Activated B cell treated with CpG ODN at 0.5 μM for 24 hours (primary cell): ENCODE measurements around the gene NF1. TPM values are rescaled to one million over a fixed set of nuclear protein-coding genes. Genes with fewer than 3 reads are reported as not detected.
"Not testable (repeated sequence)": the region's sequence is repeated elsewhere in the genome, so short reads cannot be mapped to it uniquely, and the experiment has no call there.

ENCODE experiments used
- ATAC-seq: fragments of 200-7000 bp; cut with Tn5 transposase; one replicate; pipeline ENCODE4 v1.10.0; 2021; ENCODE audit warnings: low read depth, mild to moderate bottlenecking, moderate library complexity
- CTCF ChIA-PET: fragments of 350-600 bp; sonication (Branson Sonifier 250); formaldehyde crosslinking; loops from one replicate; lab custom pipeline; 2021; ENCODE audit warnings: antibody characterized with exemption; lab: Charles Lee
- POLR2A ChIA-PET: fragments of 350-600 bp; sonication (Branson Sonifier 250); formaldehyde crosslinking; loops from one replicate; lab custom pipeline; 2021; ENCODE audit warnings: antibody characterized with exemption; lab: Charles Lee
- DNase-seq: peaks from one replicate; pipeline ENCODE4 v3.0.0; 2022
- H3K27ac Mint-ChIP-seq: one replicate; pipeline ENCODE4 v1.8.0; 2020; ENCODE audit warnings: mixed read lengths
- H3K27me3 Mint-ChIP-seq: one replicate; pipeline ENCODE4 v1.8.0; 2021; ENCODE audit warnings: mixed read lengths
- H3K36me3 Mint-ChIP-seq: one replicate; pipeline ENCODE4 v1.8.0; 2021; ENCODE audit warnings: low read depth, mixed read lengths
- H3K4me1 Mint-ChIP-seq: one replicate; pipeline ENCODE4 v1.8.0; 2021; ENCODE audit warnings: mixed read lengths
- H3K4me3 Mint-ChIP-seq: one replicate; pipeline ENCODE4 v1.8.0; 2020; ENCODE audit warnings: mild to moderate bottlenecking, mixed read lengths
- H3K9me3 Mint-ChIP-seq: one replicate; pipeline ENCODE4 v1.8.0; 2020; ENCODE audit warnings: mixed read lengths
- intact Hi-C: fragments of 100-400 bp; cut with micrococcal nuclease; formaldehyde crosslinking; loops from one replicate; pipeline ENCODE4 v1.15.1; 2024
- total RNA-seq: library from RNA; stranded (reverse); gene quantifications from 2 replicates; pipeline ENCODE4 v1.2.3, GENCODE V29; 2022
- TF ChIP-seq, protein P1 (sequence below): fragments of 200-600 bp; IDR thresholded peaks from one replicate; pipeline ENCODE4 v1.8.0; 2022; ENCODE audit warnings: antibody characterized with exemption, mild to moderate bottlenecking

NF1 gene
- total RNA-seq, 1 donor from 2014 or later, result 27.4 TPM

GRCh38 chr17:31378638-31379037 is 283.9 kb downstream of the NF1 start:
- intact Hi-C loops, result no loop called here
- Mint-ChIP-seq H3K4me3 (no peak overlapping the region), H3K4me1 (peaks cover 7% of the 10 kb centered on the region), H3K27me3 (no peaks in the 10 kb centered on the region), H3K36me3 (peaks cover 2% of the 10 kb centered on the region), H3K27ac (no peak overlapping the region), H3K9me3 (no peaks in the 10 kb centered on the region)
- DNase-seq (no peak), ATAC-seq (no peak)
- TF ChIP-seq, protein P1, sequence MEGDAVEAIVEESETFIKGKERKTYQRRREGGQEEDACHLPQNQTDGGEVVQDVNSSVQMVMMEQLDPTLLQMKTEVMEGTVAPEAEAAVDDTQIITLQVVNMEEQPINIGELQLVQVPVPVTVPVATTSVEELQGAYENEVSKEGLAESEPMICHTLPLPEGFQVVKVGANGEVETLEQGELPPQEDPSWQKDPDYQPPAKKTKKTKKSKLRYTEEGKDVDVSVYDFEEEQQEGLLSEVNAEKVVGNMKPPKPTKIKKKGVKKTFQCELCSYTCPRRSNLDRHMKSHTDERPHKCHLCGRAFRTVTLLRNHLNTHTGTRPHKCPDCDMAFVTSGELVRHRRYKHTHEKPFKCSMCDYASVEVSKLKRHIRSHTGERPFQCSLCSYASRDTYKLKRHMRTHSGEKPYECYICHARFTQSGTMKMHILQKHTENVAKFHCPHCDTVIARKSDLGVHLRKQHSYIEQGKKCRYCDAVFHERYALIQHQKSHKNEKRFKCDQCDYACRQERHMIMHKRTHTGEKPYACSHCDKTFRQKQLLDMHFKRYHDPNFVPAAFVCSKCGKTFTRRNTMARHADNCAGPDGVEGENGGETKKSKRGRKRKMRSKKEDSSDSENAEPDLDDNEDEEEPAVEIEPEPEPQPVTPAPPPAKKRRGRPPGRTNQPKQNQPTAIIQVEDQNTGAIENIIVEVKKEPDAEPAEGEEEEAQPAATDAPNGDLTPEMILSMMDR, result no peak
- CTCF ChIA-PET, result interaction anchor here (0.7 to 2.0 kb wide), 4 partner anchors 10 to 163 kb away, joined by 3 to 6 read pairs (median 4); no protein-coding TSS in a partner anchor
- POLR2A ChIA-PET, result no interaction called here

DNA sequence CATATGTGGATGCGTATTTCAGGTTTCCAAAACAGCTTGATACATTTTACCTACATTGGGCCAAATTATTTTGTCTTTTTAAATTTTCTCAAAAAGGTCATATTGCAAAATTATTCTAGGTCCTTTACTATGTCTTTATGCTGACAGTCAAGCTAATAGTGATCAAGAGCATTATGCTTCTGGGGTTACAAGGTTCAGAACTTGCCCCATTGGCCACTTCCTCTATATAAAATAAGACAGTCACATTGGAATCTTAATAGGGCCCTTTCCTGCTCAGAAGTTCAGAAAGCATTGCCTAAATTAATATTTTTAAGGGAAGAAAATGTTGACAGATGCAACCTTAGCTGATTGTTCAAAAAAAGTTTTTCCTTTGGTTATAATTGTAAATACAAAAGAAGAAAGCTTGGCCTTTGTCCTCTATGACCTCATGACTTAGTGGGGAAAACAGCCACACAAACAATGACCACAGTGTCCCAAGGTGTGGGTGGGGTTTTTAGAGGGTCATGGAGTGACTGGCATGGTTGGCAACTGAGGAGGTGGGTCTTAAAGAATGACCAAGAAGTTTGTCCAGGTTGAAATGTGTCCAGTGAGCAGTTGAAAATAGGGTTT is 284.9 kb downstream of the NF1 start:
- H3K4me3 Mint-ChIP-seq, result no peak overlapping the region
- ATAC-seq, result no peak
- no peak overlapping the region for H3K27ac Mint-ChIP-seq
- POLR2A ChIA-PET, result no interaction called here
- no peaks in the 10 kb centered on the region for H3K9me3 Mint-ChIP-seq
- CTCF ChIA-PET, result interaction anchor here (2.0 kb wide), 1 partner anchor 9 kb away, joined by 6 read pairs; no protein-coding TSS in a partner anchor
- TF ChIP-seq, protein P1, result no peak
- H3K36me3 Mint-ChIP-seq, result no peaks in the 10 kb centered on the region
- H3K27me3 Mint-ChIP-seq, result no peaks in the 10 kb centered on the region
- H3K4me1 Mint-ChIP-seq, result no peaks in the 10 kb centered on the region
- intact Hi-C loops, result no loop called here
- no peak for DNase-seq

DNA sequence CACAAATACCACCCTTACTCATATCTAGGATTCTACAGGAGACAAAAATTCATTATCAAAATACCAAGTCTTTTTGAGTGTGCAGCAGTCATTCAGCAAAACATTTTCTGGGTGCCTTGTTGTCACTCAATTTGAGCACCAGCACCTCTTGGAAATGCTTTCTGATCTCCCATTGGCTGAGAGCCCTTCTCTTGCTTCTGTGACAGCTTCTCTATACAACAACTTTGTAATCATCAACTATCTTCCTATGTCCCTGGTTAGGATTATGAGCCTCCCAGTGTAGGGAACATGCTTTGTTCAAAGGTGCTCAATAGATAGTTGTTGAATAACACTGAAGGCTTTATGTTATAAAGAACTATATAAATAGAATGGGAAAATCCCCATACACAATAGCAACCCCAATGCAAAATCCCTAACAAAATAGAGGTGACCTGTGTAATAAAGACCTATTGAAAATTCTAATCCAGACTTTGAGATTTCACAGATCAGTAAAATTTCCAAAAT is 286.4 kb downstream of the NF1 start:
- intact Hi-C loops, result no loop called here
- CTCF ChIA-PET, result no interaction called here

DNA sequence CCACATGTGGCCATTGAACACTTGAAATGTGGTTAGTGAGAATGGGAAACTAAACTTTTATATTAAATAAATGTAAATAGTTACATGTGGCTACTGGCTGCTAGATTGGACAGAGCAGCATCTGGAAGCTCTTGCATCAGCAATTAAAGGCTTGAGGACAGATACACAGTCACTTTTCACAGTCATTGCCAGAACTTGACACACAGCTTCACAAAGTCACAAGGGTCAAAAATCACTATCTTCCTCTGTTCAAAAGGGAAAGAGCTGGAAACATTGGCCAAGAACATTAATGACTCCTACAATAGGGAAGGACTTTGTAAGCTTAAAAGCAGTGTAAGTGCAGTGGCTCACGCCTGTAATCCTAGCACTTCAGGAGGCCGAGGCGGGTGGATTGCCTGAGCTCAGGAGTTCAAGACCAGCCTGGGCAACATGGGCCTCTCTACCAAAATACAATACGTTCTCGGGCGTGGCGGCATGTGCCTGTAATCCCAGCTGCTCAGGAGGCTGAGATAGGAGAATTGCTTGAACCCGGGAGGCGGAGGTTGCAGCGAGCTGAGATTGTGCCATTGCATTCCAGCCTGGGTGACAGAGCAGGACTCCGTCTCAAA is 288.0 kb downstream of the NF1 start:
- intact Hi-C loops, H3K36me3 Mint-ChIP-seq: not testable (repeated sequence)

More for the DNA sequence above, 286.4 kb downstream of the NF1 start:
- Mint-ChIP-seq H3K27me3 (no peaks in the 10 kb centered on the region), H3K27ac (no peak overlapping the region), H3K36me3 (no peaks in the 10 kb centered on the region), H3K4me3 (no peak overlapping the region), H3K9me3 (no peaks in the 10 kb centered on the region), H3K4me1 (no peaks in the 10 kb centered on the region)
- TF ChIP-seq, protein P1, result no peak
- ATAC-seq (no peak), DNase-seq (no peak)
- POLR2A ChIA-PET, result no interaction called here

DNA sequence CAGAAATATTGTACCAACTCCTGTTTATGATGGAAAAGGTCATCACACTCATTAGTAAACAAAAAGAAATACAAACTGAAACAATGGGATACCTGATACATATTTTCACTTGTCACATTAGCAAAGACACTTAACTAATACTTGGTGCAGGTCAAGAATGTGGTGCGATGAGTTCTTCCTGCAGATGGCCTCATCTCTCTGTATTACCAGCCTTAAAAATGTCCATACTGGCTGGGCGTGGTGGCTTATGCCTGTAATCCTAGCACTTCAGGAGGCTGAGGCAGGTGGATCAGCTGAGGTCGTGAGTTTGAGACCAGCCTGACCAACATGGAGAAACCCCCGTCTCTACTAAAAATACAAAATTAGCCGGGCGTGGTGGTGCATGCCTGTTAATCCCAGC is 288.7 kb downstream of the NF1 start:
- H3K36me3 Mint-ChIP-seq, POLR2A ChIA-PET, ATAC-seq, H3K27ac Mint-ChIP-seq, H3K4me3 Mint-ChIP-seq, H3K27me3 Mint-ChIP-seq, H3K4me1 Mint-ChIP-seq, intact Hi-C loops, DNase-seq, H3K9me3 Mint-ChIP-seq: not testable (repeated sequence)
- CTCF ChIA-PET, result interaction anchor here (1.4 kb wide), 1 partner anchor 142 kb away, joined by 3 read pairs; no protein-coding TSS in a partner anchor

More for the DNA sequence above, 288.0 kb downstream of the NF1 start:
- ChIA-PET CTCF (interaction anchor here (1.0 to 1.4 kb wide), 3 partner anchors 110 to 460 kb away, joined by 3 read pairs; no protein-coding TSS in a partner anchor), POLR2A (interaction anchor here (0.6 kb wide), 1 partner anchor 332 kb away, joined by 4 read pairs; no protein-coding TSS in a partner anchor)
- not testable (repeated sequence) for ATAC-seq, H3K4me3 Mint-ChIP-seq, DNase-seq, H3K27ac Mint-ChIP-seq, H3K4me1 Mint-ChIP-seq, H3K27me3 Mint-ChIP-seq, H3K9me3 Mint-ChIP-seq
